ENCODE results near the gene KCNA4. TPM values are rescaled to one million over a fixed set of nuclear protein-coding genes. Genes with fewer than 3 reads are reported as not detected.
"Not testable (repeated sequence)": the region's sequence is repeated elsewhere in the genome, so short reads cannot be mapped to it uniquely, and the experiment has no call there.

The KCNA4 gene
- total RNA-seq, 1 experiment from 2014 or later, result not detected

GRCh38 chr11:30017445-30017895, 640 bp upstream of the KCNA4 start:
- H3K27ac ChIP-seq, result no peak overlapping the region
- no peak overlapping the region for H3K4me3 ChIP-seq
- no peak for DNase-seq (ENCODE audit: low read depth in 1 of 2, low spot score in 2 of 2)
- no peaks in the 10 kb centered on the region for H3K36me3 ChIP-seq
- H3K9me3 ChIP-seq (replicated peaks), result no peaks in the 10 kb centered on the region
- no peaks in the 10 kb centered on the region for H3K4me1 ChIP-seq (replicated peaks)
- peaks cover 18% of the 10 kb centered on the region for H3K27me3 ChIP-seq (replicated peaks)

GRCh38 chr11:30015725-30016412, 961 bp downstream of the KCNA4 start:
- no peaks in the 10 kb centered on the region for H3K36me3 ChIP-seq
- peaks cover 18% of the 10 kb centered on the region for H3K27me3 ChIP-seq (replicated peaks)
- no peak for DNase-seq (ENCODE audit: low read depth in 1 of 2, low spot score in 2 of 2)
- H3K4me3 ChIP-seq, result no peak overlapping the region
- no peak overlapping the region for H3K27ac ChIP-seq
- H3K9me3 ChIP-seq (replicated peaks), result no peaks in the 10 kb centered on the region
- H3K4me1 ChIP-seq (replicated peaks), result no peaks in the 10 kb centered on the region

GRCh38 chr11:30012346-30012745, 4.5 kb downstream of the KCNA4 start:
- Histone ChIP-seq H3K4me3 (no peak overlapping the region), H3K27me3 (replicated peaks) (peaks cover 18% of the 10 kb centered on the region), H3K4me1 (replicated peaks) (no peaks in the 10 kb centered on the region), H3K36me3 (no peaks in the 10 kb centered on the region), H3K9me3 (replicated peaks) (no peaks in the 10 kb centered on the region), H3K27ac (no peak overlapping the region)
- DNase-seq (ENCODE audit: low read depth in 1 of 2, low spot score in 2 of 2), result no peak

- Histone ChIP-seq H3K4me1 (replicated peaks) (no peaks in the 10 kb centered on the region), H3K27me3 (replicated peaks) (no peaks in the 10 kb centered on the region), H3K9me3 (replicated peaks) (no peaks in the 10 kb centered on the region), H3K36me3 (no peaks in the 10 kb centered on the region), H3K4me3 (no peak overlapping the region), H3K27ac (no peak overlapping the region)
- no peak for DNase-seq (ENCODE audit: low read depth in 1 of 2, low spot score in 2 of 2)
These were observed 7.8 kb downstream of the KCNA4 start for GRCh38 chr11:30009060-30009459.

GRCh38 chr11:30006876-30007275, 10.0 kb downstream of the KCNA4 start:
- Histone ChIP-seq H3K4me3 (no peak overlapping the region), H3K9me3 (replicated peaks) (no peaks in the 10 kb centered on the region), H3K4me1 (replicated peaks) (no peaks in the 10 kb centered on the region), H3K36me3 (no peaks in the 10 kb centered on the region), H3K27me3 (replicated peaks) (no peaks in the 10 kb centered on the region), H3K27ac (no peak overlapping the region)
- DNase-seq (ENCODE audit: low read depth in 1 of 2, low spot score in 2 of 2), result no peak

- Histone ChIP-seq H3K27me3 (replicated peaks) (no peaks in the 10 kb centered on the region), H3K4me1 (replicated peaks) (no peaks in the 10 kb centered on the region), H3K36me3 (no peaks in the 10 kb centered on the region), H3K9me3 (replicated peaks) (no peaks in the 10 kb centered on the region), H3K4me3 (no peak overlapping the region), H3K27ac (no peak overlapping the region)
- no peak for DNase-seq (ENCODE audit: low read depth in 1 of 2, low spot score in 2 of 2)
These were observed 14.6 kb downstream of the KCNA4 start for GRCh38 chr11:30002157-30002785.

GRCh38 chr11:30000986-30001750, 15.7 kb downstream of the KCNA4 start:
- no peaks in the 10 kb centered on the region for H3K36me3 ChIP-seq
- H3K9me3 ChIP-seq (replicated peaks), result no peaks in the 10 kb centered on the region

GRCh38 chr11:29996016-29996415, 20.8 kb downstream of the KCNA4 start:
- Histone ChIP-seq H3K36me3 (no peaks in the 10 kb centered on the region), H3K27ac (no peak overlapping the region), H3K27me3 (replicated peaks) (no peaks in the 10 kb centered on the region), H3K4me3 (no peak overlapping the region), H3K4me1 (replicated peaks) (no peaks in the 10 kb centered on the region), H3K9me3 (replicated peaks) (no peaks in the 10 kb centered on the region)
- no peak for DNase-seq (ENCODE audit: low read depth in 1 of 2, low spot score in 2 of 2)

More at GRCh38 chr11:30000986-30001750, 15.7 kb downstream of the KCNA4 start:
- Histone ChIP-seq H3K27me3 (replicated peaks) (no peaks in the 10 kb centered on the region), H3K4me1 (replicated peaks) (no peaks in the 10 kb centered on the region), H3K27ac (no peak overlapping the region), H3K4me3 (no peak overlapping the region)
- no peak for DNase-seq (ENCODE audit: low read depth in 1 of 2, low spot score in 2 of 2)

GRCh38 chr11:29989174-29989970, 27.5 kb downstream of the KCNA4 start:
- DNase-seq (ENCODE audit: low read depth in 1 of 2, low spot score in 2 of 2), result no peak
- Histone ChIP-seq H3K36me3 (no peaks in the 10 kb centered on the region), H3K27ac (no peak overlapping the region), H3K4me3 (no peak overlapping the region), H3K9me3 (replicated peaks) (no peaks in the 10 kb centered on the region), H3K4me1 (replicated peaks) (no peaks in the 10 kb centered on the region), H3K27me3 (replicated peaks) (no peaks in the 10 kb centered on the region)

- Histone ChIP-seq H3K4me3 (no peak overlapping the region), H3K27me3 (replicated peaks) (no peaks in the 10 kb centered on the region), H3K27ac (no peak overlapping the region), H3K4me1 (replicated peaks) (no peaks in the 10 kb centered on the region), H3K9me3 (replicated peaks) (no peaks in the 10 kb centered on the region), H3K36me3 (no peaks in the 10 kb centered on the region)
- DNase-seq (ENCODE audit: low read depth in 1 of 2, low spot score in 2 of 2), result no peak
These were observed 31.6 kb downstream of the KCNA4 start for GRCh38 chr11:29985248-29985647.

GRCh38 chr11:29984544-29984943, 32.3 kb downstream of the KCNA4 start:
- Histone ChIP-seq H3K4me1 (replicated peaks) (no peaks in the 10 kb centered on the region), H3K36me3 (no peaks in the 10 kb centered on the region), H3K9me3 (replicated peaks) (no peaks in the 10 kb centered on the region), H3K27ac (no peak overlapping the region), H3K4me3 (no peak overlapping the region), H3K27me3 (replicated peaks) (no peaks in the 10 kb centered on the region)
- no peak for DNase-seq (ENCODE audit: low read depth in 1 of 2, low spot score in 2 of 2)

GRCh38 chr11:29978549-29978948, 38.3 kb downstream of the KCNA4 start:
- Histone ChIP-seq H3K4me3 (no peak overlapping the region), H3K36me3 (no peaks in the 10 kb centered on the region), H3K9me3 (replicated peaks) (no peaks in the 10 kb centered on the region), H3K27ac (no peak overlapping the region), H3K4me1 (replicated peaks) (no peaks in the 10 kb centered on the region), H3K27me3 (replicated peaks) (no peaks in the 10 kb centered on the region)
- no peak for DNase-seq (ENCODE audit: low read depth in 1 of 2, low spot score in 2 of 2)

- H3K9me3 ChIP-seq (replicated peaks); H3K36me3 ChIP-seq; H3K27ac ChIP-seq; H3K27me3 ChIP-seq (replicated peaks); H3K4me3 ChIP-seq; DNase-seq (ENCODE audit: low read depth in 1 of 2, low spot score in 2 of 2); H3K4me1 ChIP-seq (replicated peaks): not testable (repeated sequence)
These were observed 41.2 kb downstream of the KCNA4 start for GRCh38 chr11:29975580-29975979.
